Measurements from ENCODE around the gene IQGAP2. TPM values are rescaled to one million over a fixed set of nuclear protein-coding genes. Genes with fewer than 3 reads are reported as not detected.

The IQGAP2 gene
- total RNA-seq, 1 donor from 2014 or later = 4.0 TPM

- TF ChIP-seq CTCF (IDR thresholded peaks at IDR 0.05; ENCODE audit: insufficient read depth, low read length, poor library complexity, severe bottlenecking) = no peak
- Histone ChIP-seq H3K36me3 (ENCODE audit: control insufficient read depth, insufficient read depth, low read length) (no peaks in the 10 kb centered on the region), H3K27me3 (ENCODE audit: control insufficient read depth, insufficient read depth, low read length) (no peaks in the 10 kb centered on the region), H3K4me3 (ENCODE audit: low read depth, low read length) (no peak overlapping the region)
- DNase-seq (ENCODE audit: low read depth) = no peak
These were observed 69.4 kb downstream of the IQGAP2 start for GRCh38 chr5:76472335-76473008.

DNA sequence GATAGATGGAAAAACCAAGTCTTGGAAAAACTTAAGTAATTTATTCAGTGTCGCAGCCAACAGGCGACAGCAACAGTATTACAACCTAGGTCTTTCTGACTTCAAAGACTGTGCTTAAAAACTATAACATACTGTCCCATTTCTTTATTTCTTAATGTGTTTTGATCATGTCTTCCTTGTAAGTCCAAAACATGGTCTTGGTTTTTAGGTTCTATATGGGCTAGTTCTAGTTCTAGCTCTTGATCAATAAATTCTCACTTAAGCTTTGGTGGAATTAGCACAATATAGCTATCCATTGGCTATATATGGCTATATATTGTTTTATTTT lies 69.9 kb downstream of the IQGAP2 start:
- no peak for TF ChIP-seq CTCF (IDR thresholded peaks at IDR 0.05; ENCODE audit: insufficient read depth, low read length, poor library complexity, severe bottlenecking)
- Histone ChIP-seq H3K4me3 (ENCODE audit: low read depth, low read length) (no peak overlapping the region), H3K27me3 (ENCODE audit: control insufficient read depth, insufficient read depth, low read length) (no peaks in the 10 kb centered on the region), H3K36me3 (ENCODE audit: control insufficient read depth, insufficient read depth, low read length) (no peaks in the 10 kb centered on the region)
- DNase-seq (ENCODE audit: low read depth) = no peak

DNA sequence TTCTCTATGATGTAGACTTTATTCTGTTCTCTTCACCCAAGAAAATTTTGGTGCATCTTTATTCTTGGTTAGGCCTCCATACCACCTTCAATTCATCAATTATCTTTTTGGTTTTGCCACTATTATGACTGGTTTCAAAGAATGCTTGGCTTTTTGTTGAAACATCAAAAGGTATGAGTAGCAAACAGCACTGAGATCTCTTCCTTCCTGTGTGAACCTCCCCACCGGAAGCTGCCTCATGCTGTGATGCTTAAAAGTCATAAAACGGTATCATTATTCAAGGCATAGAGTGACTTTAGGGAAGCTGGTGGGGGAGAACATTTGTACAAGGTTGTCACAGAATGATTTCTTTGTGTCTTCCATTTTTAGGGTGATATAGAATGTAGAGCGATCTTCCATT lies 70.6 kb downstream of the IQGAP2 start:
- H3K4me3 ChIP-seq (ENCODE audit: low read depth, low read length) = no peak overlapping the region
- H3K27me3 ChIP-seq (ENCODE audit: control insufficient read depth, insufficient read depth, low read length) = no peaks in the 10 kb centered on the region
- no peak for DNase-seq (ENCODE audit: low read depth)
- no peak for TF ChIP-seq CTCF (IDR thresholded peaks at IDR 0.05; ENCODE audit: insufficient read depth, low read length, poor library complexity, severe bottlenecking)
- H3K36me3 ChIP-seq (ENCODE audit: control insufficient read depth, insufficient read depth, low read length) = no peaks in the 10 kb centered on the region

GRCh38 chr5:76474377-76474776 lies 71.3 kb downstream of the IQGAP2 start:
- no peak for TF ChIP-seq CTCF (IDR thresholded peaks at IDR 0.05; ENCODE audit: insufficient read depth, low read length, poor library complexity, severe bottlenecking)
- H3K4me3 ChIP-seq (ENCODE audit: low read depth, low read length) = no peak overlapping the region
- no peaks in the 10 kb centered on the region for H3K36me3 ChIP-seq (ENCODE audit: control insufficient read depth, insufficient read depth, low read length)
- no peaks in the 10 kb centered on the region for H3K27me3 ChIP-seq (ENCODE audit: control insufficient read depth, insufficient read depth, low read length)
- no peak for DNase-seq (ENCODE audit: low read depth)

DNA sequence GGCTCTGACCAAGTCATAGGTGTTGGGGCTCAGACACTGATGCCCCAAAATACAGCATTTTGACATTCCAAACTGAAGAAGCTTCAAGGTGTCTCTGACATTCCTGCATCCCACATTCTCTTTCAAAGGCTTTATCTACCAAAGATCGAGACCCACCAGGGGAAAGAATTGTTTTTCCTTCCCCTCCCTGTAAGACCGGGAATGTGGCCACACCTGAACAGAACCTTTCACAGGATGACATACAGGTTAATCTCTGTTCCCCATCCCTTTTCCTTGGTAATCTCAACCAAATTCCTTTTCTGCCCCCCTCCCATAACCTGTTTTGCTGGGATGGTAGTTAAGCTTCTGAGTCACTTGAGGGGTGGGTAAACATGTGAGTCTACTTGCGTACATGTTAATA lies 72.3 kb downstream of the IQGAP2 start:
- Histone ChIP-seq H3K36me3 (ENCODE audit: control insufficient read depth, insufficient read depth, low read length) (no peaks in the 10 kb centered on the region), H3K27me3 (ENCODE audit: control insufficient read depth, insufficient read depth, low read length) (no peaks in the 10 kb centered on the region), H3K4me3 (ENCODE audit: low read depth, low read length) (no peak overlapping the region)
- TF ChIP-seq CTCF (IDR thresholded peaks at IDR 0.05; ENCODE audit: insufficient read depth, low read length, poor library complexity, severe bottlenecking) = no peak
- DNase-seq (ENCODE audit: low read depth) = no peak

GRCh38 chr5:76475936-76476335 lies 72.9 kb downstream of the IQGAP2 start:
- Histone ChIP-seq H3K36me3 (ENCODE audit: control insufficient read depth, insufficient read depth, low read length) (no peaks in the 10 kb centered on the region), H3K4me3 (ENCODE audit: low read depth, low read length) (no peak overlapping the region), H3K27me3 (ENCODE audit: control insufficient read depth, insufficient read depth, low read length) (no peaks in the 10 kb centered on the region)
- no peak for TF ChIP-seq CTCF (IDR thresholded peaks at IDR 0.05; ENCODE audit: insufficient read depth, low read length, poor library complexity, severe bottlenecking)
- DNase-seq (ENCODE audit: low read depth) = no peak

Measured in kidney epithelial cell (primary cell).